ENCODE measurements around the gene CCDC185.
"Not testable (repeated sequence)": the region's sequence is repeated elsewhere in the genome, so short reads cannot be mapped to it uniquely, and the experiment has no call there.

Gene CCDC185

DNA sequence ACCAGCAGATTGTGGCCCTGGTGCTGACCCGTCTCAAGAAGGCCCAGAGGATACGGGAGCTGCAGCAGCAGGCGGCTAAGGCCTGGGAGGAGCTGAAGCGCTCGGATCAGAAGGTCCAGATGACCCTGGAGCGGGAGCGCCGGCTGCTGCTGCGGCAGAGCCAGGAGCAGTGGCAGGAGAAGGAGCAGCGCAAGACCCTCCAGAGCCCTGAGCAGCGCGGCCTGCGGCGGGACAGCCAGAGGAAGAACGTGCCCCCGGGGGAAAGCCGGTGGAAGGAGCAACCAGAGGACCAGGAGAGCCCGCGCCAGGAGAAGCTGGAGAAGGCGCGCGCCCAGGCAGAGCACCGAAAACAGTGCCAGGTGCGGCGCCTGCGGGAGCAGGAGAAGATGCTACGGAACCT, 1.0 kb downstream of the CCDC185 start:
- TF ChIP-seq, protein P1, sequence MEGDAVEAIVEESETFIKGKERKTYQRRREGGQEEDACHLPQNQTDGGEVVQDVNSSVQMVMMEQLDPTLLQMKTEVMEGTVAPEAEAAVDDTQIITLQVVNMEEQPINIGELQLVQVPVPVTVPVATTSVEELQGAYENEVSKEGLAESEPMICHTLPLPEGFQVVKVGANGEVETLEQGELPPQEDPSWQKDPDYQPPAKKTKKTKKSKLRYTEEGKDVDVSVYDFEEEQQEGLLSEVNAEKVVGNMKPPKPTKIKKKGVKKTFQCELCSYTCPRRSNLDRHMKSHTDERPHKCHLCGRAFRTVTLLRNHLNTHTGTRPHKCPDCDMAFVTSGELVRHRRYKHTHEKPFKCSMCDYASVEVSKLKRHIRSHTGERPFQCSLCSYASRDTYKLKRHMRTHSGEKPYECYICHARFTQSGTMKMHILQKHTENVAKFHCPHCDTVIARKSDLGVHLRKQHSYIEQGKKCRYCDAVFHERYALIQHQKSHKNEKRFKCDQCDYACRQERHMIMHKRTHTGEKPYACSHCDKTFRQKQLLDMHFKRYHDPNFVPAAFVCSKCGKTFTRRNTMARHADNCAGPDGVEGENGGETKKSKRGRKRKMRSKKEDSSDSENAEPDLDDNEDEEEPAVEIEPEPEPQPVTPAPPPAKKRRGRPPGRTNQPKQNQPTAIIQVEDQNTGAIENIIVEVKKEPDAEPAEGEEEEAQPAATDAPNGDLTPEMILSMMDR (IDR thresholded peaks at IDR 0.05; ENCODE audit: borderline replicate concordance, insufficient read depth, low read depth, low read length), result no peak
- no peak overlapping the region for H3K4me3 ChIP-seq (ENCODE audit: low read depth, low read length)

DNA sequence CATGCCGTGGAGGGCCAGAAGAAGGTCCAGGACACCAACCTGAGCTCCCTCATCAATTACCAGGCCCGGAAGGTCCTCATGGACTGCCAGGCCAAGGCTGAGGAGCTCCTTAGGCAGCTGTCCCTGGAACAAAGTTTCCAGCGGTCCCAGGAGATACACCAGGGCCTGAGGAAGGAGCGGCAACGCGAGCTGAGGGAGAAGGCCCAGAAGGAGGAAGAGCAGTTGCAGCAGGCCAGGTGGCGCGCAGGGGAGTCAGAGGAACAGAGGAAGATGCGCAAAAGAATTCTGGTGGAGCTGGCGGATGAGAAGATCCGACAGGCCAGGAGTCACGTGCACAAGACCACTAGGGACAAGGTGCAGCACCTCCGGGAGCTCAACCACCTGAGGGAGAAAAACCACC, 1.5 kb downstream of the CCDC185 start:
- TF ChIP-seq, protein P1 (IDR thresholded peaks at IDR 0.05; ENCODE audit: borderline replicate concordance, insufficient read depth, low read depth, low read length), result no peak
- no peak overlapping the region for H3K4me3 ChIP-seq (ENCODE audit: low read depth, low read length)

DNA sequence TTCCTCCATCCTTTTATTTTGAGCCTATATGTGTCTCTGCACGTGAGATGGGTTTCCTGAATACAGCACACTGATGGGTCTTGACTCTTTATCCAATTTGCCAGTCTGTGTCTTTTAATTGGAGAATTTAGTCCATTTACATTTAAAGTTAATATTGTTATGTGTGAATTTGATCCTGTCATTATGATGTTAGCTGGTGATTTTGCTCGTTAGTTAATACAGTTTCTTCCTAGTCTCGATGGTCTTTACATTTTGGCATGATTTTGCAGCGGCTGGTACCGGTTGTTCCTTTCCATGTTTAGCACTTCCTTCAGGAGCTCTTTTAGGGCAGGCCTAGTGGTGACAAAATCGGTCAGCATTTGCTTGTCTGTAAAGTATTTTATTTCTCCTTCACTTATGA, 6.2 kb downstream of the CCDC185 start:
- H3K4me3 ChIP-seq (ENCODE audit: low read depth, low read length), result not testable (repeated sequence)

DNA sequence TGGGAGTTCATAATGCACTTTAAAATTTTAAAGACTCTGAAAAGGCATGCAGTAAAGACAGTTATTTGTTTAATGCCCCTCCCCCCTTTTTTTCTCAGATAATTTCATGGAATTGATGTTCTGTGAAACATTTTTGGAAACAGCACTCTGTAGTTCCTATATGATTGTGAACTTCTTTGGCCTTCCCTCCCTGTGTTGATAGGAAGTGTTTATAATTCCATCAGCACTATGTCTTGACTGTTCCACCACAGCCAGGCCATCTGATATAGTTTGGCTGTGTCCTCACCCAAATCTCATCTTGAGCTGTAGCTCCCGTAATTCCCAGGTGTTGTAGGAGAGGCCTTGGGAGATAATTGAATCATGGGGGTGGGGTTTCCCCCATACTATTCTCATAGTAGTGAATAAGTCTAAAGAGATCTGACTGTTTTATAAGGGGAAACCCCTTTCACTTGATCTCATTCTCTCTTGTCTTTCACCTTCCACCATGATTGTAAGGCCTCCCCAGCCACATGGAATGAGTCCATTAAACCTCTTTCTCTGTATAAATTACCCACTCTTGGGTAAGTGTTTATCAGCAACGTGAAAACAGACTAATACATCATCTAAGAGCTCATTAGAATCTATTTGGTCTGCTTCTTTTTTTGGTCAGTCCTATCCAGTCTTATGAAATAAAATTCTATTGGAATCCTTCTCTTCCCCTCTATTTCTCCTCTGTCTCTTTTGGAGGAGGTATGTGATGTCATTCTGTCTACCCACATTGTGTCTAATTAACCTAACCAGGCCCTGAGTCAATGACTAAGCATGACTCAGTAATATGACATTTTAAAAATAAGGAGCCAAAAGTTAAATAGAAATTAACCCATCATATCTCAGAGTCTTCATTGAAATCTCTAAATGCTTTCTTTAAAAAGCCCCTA, 8.9 kb downstream of the CCDC185 start:
- TF ChIP-seq, protein P1 (IDR thresholded peaks at IDR 0.05; ENCODE audit: borderline replicate concordance, insufficient read depth, low read depth, low read length), result no peak

DNA sequence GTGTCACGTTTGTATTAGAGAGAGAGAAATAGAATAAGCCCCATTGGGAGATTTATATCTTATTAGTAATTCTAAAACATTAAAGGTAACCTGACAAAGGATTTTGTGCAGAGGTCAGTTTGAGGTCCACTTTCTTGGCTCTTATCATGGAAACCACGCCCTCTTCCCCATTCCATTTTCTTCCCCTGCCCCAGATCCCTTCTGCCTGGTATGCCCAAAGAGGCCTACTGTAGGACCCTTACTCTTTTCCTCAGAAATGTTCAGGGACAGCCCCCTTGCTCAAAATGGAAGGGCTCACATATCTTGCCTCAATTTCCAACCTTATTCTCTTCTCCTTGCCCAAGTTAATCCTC, 9.6 kb downstream of the CCDC185 start:
- TF ChIP-seq, protein P1 (IDR thresholded peaks at IDR 0.05; ENCODE audit: borderline replicate concordance, insufficient read depth, low read depth, low read length), result no peak
- H3K4me3 ChIP-seq (ENCODE audit: low read depth, low read length), result no peak overlapping the region

More for the DNA sequence above, 8.9 kb downstream of the CCDC185 start:
- H3K4me3 ChIP-seq (ENCODE audit: low read depth, low read length), result no peak overlapping the region

DNA sequence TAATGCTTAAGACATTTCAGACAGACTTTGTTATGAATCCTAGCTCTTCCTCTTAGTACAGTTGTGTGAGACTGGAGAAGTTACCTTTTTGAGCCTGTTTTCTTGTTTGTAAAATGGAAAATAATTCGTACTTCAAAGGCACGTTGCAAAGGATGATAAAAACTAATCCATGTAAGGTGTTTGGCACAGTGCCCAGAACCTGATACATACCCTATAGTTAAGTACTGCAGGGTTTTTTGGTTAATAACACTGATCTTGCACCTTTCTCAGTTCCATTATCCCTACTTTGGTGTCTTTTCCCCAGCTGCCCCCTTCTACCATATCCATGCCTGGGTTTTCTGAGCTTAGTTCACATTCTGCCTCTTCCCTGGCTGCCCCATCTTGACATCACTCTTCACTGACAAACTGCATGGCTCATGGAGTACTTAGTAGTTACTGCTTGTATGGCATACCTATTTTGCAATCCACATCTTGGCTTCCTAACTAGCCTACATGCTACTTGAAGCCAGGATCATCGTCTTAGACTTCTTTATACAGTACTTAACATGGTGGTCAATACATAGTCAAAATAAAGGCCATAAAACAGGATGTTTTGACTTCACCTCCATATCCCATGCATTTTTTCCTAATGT, 10.1 kb downstream of the CCDC185 start:
- TF ChIP-seq, protein P1 (IDR thresholded peaks at IDR 0.05; ENCODE audit: borderline replicate concordance, insufficient read depth, low read depth, low read length), result no peak
- H3K4me3 ChIP-seq (ENCODE audit: low read depth, low read length), result no peak overlapping the region

DNA sequence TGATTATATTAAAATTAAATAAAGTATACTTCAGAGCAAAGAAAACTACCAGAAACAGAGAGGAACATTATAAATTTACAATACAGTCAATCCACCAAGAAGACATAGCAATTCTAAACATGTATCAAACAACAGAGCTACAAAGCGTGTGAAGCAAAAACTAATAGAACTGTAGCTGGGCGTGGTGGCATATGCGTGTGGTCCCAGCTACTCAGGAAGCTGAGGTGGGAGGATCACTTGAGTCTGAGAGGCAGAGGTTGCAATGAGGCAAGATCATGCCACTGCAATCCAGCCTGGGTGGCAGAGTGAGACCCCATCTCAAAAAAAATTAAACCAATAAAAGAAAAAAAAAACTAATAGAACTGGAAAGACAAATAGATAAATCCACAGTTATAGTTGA, 12.3 kb downstream of the CCDC185 start:
- no peak overlapping the region for H3K4me3 ChIP-seq (ENCODE audit: low read depth, low read length)
- TF ChIP-seq, protein P1 (IDR thresholded peaks at IDR 0.05; ENCODE audit: borderline replicate concordance, insufficient read depth, low read depth, low read length), result no peak

Data from GM12875 (cell line).